ENCODE measurements around the gene TSBP1. TPM values are rescaled to one million over a fixed set of nuclear protein-coding genes. Genes with fewer than 3 reads are reported as not detected.
A peak's percentile ranks its signal among the peaks of the same experiment; 100 is the strongest.

TSBP1 gene, protein sequence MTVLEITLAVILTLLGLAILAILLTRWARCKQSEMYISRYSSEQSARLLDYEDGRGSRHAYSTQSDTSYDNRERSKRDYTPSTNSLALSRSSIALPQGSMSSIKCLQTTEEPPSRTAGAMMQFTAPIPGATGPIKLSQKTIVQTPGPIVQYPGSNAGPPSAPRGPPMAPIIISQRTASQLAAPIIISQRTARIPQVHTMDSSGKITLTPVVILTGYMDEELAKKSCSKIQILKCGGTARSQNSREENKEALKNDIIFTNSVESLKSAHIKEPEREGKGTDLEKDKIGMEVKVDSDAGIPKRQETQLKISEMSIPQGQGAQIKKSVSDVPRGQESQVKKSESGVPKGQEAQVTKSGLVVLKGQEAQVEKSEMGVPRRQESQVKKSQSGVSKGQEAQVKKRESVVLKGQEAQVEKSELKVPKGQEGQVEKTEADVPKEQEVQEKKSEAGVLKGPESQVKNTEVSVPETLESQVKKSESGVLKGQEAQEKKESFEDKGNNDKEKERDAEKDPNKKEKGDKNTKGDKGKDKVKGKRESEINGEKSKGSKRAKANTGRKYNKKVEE
- under 1 TPM in 1 of 4 donors, not detected in 3; 0.05 TPM for polyA plus RNA-seq (ENCODE audit: insufficient read length in 4 of 4)

DNA sequence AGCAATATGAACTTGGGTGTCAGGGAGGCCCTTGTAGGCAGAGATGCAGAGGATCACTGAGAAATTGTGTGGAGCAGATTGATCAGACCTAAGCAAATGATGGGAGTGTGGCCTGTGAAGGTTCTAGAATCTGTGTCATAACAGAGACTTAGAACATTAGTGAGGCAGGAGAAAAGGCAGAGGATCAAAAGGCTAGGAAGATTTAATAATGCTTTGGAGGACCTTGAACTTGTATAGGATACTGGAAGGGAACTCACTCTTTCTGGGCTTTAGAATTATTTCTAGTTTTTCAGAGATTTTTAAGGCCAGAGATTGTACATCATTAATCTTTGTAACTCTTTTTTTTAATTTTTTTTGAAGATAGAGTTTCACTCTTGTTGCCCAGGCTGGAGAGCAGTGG is at the start of gene TSBP1:
TSS of gene TSBP1 (minus strand) at position 101 of the 400 bp plus-strand sequence. CDS start 197 bp downstream, outside the sequence.
- no peak for DNase-seq (ENCODE audit: low read depth in 4 of 4, low spot score in 3 of 4)

DNA sequence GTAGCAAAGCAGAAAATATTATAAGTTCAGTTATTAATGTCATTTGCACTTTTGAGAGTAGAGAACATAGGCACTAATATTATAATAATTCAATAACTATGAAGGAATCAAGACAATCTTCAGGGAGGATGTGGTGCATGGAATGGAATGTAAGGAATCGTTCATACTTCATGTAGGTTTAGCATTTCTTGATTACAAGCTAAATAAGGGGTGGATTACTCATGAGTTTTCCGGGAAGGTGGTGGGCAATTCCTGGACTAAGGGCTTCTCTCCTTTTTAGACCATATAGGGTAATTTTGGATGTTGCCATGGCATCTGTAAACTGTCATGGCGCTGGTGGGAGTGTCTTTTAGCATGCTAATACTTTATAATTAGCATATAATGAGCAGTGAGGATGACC is 44.3 kb upstream of the TSBP1 start:
- DNase-seq (ENCODE audit: low read depth in 4 of 4, low spot score in 3 of 4) = no peak

DNA sequence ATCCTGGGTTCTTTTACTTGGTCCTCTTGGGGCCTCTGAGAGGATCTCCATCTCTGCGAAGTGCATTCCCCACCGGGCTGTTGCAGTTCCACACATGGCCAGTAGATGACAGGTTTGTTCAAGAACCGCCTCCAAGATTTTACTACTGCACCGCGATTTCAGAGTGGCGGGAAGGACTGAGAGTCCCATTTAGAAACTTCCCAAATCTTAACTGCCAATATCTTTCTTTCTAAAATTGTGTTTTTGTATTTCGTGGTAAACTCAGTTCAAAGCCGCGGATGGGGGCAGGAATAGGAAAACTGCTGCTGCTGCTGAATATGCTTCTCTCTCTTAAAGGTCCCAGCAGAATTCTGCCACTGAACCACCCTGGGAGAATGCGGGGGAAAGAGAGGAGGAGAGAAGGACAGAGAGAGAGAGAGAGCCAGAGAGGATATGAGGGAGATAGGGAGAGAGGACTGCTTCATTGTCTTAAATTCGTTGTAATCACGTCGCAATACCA is 43.9 kb upstream of the TSBP1 start:
- DNase-seq (ENCODE audit: low read depth in 4 of 4, low spot score in 3 of 4) = peak; percentile 54 to 66 (median 56)

DNA sequence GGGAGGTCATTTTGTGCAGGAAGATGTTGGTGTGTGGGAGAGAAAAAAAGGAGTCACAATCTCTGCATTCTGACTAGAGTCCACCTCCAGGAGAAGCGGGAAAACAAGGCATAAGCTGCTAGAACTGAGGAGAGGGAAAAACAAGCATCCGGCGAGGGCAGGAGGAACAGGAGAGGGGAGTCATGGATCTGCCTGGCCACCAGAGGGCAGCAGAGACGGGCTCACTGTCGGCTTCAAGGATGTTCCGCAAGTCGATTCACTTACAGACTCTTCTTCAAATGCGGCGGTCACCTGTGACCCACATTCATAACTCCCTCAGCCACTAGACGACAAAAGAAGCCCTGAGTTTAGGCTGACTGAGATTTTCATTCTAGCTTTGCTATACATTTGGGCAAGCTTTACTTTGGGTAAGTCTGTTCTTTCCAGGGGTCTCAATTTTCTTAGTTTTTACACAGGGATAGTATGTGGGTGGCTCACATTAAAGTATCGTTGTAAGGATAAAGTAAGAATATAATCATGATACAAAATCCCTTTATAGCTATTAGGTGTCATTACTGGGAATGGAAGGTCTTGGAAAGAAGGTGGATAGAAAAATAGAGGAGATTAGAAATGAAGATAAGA is 41.8 kb upstream of the TSBP1 start:
- DNase-seq (ENCODE audit: low read depth in 4 of 4, low spot score in 3 of 4) = peak; percentile 43 to 68 (median 60)

DNA sequence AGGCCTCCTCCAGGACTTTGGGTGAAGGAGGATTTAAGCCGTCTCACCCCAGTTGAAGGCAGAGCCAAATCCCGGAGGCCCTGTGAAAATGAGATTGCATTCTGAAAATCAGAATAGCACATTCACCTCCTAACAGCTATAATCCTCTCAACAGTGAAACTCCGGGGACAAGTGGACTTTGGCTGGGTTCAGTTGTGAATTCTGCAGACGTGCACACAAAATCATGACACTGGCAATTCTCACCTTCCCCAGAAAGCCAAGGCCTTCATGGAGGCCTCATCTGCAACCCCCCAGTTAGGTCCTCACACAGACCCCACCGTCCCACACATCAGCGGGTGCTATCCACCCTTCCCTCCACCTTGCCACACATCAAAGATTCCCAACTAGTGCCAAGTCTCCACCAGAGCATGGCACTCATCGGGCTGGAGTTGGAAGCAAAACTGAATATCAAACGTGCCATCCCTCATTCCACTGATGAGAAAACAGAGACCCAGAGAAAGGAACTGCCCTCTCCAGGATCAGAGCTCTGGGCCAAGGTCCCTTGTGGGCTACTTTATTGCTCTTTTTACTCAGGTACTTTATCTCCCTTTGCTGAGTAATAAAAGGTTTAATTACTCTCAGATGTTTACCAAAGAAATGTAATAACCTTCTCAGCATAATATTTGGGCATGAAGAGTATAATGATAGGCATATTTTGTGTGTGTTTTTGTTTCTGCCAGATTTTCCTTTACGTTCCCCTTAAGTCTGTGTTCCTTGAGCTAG is 40.0 kb upstream of the TSBP1 start:
- no peak for DNase-seq (ENCODE audit: low read depth in 4 of 4, low spot score in 3 of 4)

DNA sequence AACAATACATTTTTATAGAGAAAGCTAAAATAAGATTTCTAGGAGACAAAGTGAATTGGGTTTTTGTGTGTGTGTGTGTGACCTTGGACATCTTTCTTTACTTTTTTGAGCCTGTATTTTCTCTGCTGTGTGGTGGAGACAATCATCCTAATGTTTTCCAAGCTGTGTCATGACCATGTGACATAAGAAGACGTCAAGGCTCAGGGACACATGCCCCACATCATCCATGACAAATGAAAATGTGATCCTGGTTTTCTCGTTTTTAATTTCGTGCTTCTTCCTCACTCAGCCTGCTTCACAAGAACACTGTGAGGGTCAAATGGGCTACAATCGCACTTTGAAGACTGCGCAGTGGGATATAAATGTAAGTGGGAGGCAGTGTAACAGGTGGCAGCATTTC is 39.2 kb upstream of the TSBP1 start:
- no peak for DNase-seq (ENCODE audit: low read depth in 4 of 4, low spot score in 3 of 4)

DNA sequence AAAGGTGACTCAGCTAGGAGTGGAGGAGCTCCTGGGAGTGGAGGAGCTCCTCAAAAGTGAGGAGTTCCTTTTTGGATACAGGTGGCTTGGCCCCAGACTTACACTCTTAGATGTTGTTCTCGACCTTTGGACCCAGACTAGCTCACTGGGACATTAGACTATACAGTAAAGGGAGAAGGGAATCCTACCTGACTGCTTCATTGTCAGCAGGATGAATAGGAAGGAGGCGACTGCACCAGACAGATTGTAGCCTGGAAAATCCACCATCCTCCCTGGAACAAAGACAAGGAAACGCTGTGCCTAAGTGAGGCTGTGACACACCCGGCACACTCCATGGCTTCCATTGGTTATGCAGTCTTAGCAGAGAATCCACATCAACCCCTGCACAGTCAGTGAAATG is 35.2 kb upstream of the TSBP1 start, which contains the start of gene BTNL2:
TSS of gene BTNL2 (minus strand) at position 325 of the 400 bp plus-strand sequence. CDS start at position 267, 58 bp downstream.
- DNase-seq (ENCODE audit: low read depth in 4 of 4, low spot score in 3 of 4) = no peak

DNA sequence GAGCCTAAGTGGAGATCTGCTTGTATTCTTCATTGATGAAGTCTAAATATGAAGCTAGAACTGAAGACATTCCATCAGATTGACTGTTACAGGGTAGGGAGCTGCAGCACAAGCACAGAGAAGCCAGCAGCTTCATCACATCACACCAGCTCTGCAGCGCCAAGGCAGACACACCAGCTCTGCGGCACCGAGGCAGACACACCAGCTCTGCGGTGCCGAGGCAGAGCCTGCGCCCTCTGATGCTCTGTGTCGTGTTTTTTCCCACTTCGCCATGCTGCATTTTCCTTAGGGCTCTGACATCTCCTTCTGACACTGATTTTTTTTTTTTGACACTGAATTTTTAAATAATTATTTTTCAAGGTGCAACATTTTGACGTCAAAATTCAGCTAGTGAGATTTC is 34.5 kb upstream of the TSBP1 start:
- no peak for DNase-seq (ENCODE audit: low read depth in 4 of 4, low spot score in 3 of 4)

DNA sequence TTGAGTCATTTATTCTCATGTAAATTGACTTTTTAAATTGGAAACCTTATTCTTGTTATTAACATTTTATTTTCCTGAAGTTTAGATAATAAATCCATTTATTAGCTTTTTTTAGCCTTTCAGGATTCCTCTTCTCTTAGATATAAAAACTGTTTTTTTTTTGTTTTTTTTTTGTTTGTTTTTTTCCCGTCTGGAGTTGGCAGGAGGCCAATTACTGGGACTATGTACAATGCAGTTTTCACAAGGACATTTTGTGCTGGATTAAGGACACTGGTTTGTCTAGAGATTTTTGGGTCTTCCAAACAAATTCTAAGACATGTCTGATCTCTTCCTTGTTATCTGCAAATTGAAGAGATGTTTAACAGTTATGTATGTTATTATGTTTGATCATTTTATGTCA is 34.0 kb upstream of the TSBP1 start:
- no peak for DNase-seq (ENCODE audit: low read depth in 4 of 4, low spot score in 3 of 4)

DNA sequence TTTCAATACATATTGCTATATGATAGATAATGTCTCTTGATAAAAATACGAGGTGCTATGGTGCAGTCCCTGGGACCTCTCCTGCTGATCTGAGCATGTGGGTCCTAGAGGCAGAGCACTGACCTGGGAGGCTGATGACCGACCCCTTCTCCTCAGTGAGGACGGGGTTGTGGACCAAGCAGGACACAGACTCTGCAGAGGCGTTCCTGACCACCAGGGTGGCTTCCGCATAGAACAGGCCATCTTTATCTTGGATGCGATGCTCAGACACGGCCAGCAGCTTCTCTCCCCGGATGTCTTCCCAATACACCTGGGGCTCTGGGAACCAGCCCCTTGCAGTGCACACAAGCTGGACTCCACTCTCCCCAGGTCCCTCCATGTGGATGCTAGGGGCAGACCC is 31.1 kb upstream of the TSBP1 start:
- DNase-seq (ENCODE audit: low read depth in 4 of 4, low spot score in 3 of 4) = no peak

DNA sequence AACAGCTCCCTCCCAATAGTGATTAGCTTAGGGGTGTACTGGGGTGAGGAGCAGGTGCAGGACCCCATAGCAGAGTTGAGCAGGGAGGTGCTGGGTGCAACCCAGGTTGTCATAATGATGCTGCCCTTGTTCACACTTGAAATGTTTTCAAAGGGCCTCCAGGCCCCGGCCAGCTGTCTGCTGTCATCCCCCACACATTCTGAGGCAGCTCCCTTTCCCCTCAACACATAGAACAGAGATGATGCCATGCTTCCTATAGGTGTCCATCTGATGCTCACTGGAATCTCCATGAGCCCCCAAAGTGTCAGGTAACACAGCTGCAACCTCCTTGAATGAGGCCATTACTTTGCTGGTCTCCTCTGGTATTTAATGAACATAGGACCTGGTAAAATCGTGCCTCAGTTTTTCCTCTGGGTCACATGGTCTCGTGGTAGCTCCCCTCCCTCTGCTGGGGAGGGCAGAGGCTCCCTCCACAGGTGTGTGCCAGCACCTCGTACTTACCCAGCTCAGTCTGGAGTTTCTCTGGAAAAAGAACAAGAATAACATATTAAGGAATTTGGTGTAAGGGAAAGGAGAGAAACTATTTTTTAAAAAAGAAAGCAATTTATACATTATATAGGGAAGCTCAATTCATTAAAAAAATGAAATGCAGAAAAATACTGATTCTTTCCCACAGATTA is 29.7 kb upstream of the TSBP1 start:
- no peak for DNase-seq (ENCODE audit: low read depth in 4 of 4, low spot score in 3 of 4)

DNA sequence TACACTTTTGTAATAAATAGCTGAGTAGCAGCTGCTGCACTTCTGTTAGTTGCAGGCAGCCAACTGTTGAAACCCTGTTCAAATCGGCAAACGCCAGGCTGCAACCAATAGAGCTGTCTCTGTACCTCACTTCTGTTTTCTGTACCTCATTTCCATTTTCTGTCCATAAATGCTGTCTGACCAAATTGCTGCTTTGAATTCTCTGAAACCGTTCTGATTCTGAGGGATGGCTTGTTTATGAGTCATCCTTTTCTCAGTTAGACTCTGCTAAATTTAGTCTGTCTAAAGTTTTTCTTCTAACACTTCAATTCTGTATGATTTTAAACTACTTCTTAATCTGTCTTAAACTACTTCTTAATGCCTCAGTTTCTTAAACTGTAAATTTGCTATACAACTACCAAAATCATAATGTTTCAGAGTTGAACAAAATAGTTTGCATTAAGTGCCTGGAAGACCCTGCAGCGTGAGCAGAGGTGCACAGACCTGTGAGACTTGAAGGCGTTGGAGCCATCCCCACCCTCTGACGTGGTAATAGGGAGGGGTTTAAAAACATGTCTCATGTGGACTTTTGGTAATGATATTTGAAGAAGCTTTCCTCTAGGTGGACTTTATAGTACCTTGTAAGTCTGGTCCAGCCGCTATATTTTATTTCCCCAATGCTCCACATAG is 25.7 kb upstream of the TSBP1 start:
- DNase-seq (ENCODE audit: low read depth in 4 of 4, low spot score in 3 of 4) = no peak

DNA sequence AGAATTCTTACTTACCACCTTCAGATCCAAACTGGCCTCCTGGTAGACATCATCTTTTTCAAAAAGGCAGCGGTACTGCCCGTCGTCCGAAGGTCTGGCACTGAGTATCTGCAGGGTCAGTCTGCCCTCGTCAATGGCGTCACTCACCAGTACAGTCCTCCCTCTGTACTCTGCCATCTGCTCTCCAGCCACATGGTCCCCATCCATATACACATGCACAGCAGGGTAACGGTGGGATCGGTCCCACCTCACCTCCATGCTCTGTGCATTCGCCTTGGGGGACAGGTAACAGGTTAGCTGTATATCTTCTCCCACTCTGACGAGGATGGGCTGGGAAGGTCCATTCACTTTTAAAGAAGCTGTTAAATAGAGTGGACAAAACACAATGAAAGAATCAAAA is 24.3 kb upstream of the TSBP1 start:
- DNase-seq (ENCODE audit: low read depth in 4 of 4, low spot score in 3 of 4) = no peak

DNA sequence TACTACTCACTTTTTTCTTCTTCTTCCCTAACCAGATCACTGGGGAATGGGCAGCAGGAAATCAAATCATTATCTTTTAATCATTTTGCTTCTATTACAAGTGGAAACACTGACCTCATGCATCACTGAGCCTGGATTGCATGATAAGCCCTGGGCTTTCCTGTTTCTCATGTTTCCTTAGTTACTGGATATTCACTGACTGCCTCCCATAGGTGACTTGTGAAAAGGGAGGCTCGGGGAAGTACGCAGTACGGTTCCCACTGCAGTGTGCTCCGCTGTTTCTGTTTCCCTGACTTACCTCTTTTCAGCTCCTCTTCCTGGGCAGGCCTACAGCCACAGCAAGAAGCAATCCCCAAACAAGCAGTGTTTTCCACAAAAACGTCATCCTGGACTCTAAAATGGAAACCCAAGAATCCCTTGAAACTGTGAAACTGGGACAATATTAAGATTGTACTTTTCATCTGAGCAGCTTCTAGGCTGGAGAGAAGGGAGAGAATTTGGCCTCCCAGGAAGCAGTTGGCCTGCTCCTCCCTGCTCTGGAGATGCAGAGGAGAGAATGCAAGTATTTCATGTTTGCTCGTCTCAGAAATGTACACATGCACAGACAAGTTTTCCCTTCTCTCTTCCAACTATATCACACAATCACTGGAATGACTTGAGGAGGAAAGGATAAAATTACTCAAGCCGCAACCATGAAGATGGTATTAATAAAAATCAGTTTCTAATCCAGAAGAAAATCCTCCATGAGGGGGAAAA is 22.1 kb upstream of the TSBP1 start:
- DNase-seq (ENCODE audit: low read depth in 4 of 4, low spot score in 3 of 4) = no peak

DNA sequence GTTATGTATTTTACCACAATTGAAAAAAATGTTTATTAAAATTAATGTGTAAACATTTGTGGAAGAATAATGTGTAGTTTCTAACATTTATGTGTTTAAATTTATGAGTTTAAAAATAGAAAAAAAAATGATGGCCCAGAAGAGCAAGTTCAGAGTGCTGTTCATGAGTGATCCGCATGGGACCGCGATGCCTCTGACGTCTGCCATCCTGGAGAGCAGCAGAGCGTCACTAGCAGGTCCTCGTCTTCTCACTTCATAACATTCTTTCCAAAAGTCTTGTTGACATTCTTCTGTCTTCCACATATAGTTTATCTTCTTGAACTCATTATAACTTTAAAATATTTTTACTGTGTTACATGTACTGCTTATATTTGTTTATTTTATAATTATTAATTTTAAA is 19.8 kb upstream of the TSBP1 start:
- no peak for DNase-seq (ENCODE audit: low read depth in 4 of 4, low spot score in 3 of 4)

DNA sequence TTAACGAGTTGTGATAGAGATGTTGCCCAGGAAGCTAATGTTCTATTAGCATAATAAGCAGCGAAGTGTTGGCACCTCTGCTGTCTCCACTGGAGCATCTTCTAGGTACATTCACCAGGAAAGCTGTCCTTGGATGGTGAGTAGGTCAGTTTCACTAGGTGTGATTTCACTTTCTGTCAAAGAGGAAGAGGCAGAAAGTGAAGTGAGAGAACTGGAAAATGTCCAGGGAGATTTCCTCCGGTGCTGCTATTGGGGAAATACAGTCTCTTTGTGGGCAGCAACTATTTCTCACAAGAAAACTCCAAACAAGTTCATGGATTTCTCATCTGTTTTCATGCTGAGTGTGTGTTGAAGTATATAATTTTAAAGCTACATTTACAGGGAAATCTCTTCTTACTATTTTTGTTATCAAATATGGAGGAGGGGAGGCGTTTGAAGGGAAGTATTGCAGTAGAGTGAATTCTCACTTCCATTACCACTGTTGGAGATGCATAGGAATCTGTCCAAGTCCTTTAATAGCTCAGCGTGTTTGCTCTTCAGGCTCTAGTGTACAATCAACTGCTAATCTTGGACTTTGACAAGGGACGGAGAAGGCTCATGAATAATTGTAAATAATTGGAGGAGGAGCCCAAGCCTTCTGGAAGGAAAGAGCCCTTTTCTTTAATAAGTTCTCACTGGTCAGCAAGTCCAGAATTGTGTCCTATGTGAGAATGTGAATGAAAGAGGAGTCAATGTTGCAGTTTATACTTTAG is 16.1 kb upstream of the TSBP1 start:
- no peak for DNase-seq (ENCODE audit: low read depth in 4 of 4, low spot score in 3 of 4)

DNA sequence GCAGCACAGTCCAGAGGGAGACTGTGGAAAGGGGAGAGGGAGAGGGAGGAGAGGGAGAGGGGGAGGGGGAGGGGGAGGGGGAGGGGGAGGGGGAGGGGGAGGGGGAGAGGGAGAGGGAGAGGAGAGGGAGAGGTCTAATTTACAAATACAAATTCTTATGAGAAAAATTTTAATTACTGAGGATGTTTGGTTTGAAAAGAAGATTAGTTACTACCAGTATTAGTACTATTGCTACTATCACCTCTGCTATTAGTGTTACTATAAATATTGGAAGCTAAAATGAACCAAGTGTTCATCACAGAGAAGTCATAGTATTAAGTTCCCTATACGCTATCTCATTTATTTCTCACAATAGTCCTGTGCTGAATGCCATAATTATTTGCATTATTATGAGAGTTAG is 14.3 kb upstream of the TSBP1 start:
- no peak for DNase-seq (ENCODE audit: low read depth in 4 of 4, low spot score in 3 of 4)

DNA sequence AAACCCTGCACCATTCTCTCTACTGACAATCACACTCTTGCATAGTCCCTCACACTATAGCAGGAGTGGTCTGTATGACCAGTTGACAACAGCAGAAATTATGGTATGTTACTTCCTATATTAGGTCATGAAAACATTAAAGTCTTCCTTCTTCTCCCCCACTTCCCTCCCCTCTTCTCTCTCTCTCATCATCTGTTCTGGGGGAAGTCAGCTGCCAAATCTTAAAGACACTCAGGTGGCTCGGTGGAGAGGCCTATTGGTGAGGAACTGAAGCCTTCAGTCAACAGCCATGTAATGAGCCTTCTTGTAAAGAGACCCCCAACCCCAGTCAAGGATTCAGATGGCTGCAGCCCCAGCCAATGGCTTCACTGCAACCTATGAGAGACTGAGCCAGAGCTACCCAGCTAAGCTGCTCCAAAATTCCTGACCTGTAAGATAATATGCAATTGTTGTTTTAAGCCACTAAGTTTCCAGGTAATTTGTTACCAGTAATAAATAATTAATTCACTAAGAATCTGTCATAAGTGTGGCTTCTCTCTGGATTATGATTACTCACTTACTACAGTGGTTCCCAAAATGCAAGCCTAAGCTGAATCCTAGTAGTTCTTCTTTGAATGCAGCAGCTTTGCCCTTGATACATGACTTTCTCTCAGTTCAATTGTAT is 11.2 kb upstream of the TSBP1 start:
- no peak for DNase-seq (ENCODE audit: low read depth in 4 of 4, low spot score in 3 of 4)

All from right renal pelvis (tissue), 4 donors.